ENCODE results near the gene RBM22. TPM values are rescaled to one million over a fixed set of nuclear protein-coding genes. Genes with fewer than 3 reads are reported as not detected.
A peak's percentile ranks its signal among the peaks of the same experiment; 100 is the strongest.

The RBM22 gene
- total RNA-seq, 1 experiment from 2014 or later: 74.8 TPM

DNA sequence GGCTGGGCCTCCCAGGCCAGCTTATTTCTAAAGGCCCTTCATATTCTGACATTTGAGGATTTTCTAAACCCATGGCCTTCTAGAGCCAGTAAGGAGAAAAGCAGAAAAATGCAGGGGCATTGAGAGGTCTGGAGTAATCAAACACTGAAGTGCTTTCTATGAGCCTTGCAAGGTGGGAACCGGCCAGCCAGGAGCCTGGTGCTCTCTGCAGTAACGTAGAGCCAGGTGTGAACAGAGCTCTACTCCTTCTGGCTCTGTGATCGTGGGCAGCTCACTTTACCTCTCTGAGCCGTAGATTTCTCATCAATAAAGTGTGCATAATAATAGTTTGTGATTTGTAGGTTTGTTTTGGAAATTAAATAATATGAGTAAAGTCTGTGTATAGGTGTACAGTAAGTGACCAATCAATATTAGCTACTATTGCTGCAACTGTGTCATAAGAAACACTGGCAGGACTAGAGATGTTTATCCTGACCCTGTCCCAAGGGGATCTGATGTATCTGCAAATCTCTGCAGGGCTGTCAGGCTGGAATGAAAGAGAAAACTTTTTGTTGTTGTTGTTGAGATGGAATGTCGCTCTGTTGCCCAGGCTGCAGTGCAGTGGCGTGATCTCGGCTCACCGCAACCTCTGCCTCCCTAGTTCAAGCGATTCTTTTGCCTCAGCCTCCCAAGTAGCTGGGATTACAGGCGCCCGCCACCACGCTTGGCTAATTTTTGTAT, 57.7 kb downstream of the RBM22 start:
- DNase-seq (ENCODE audit: low read depth in 1 of 2, low spot score in 2 of 2): no peak
- H3K36me3 ChIP-seq: peaks cover 13% of the 10 kb centered on the region
- H3K27me3 ChIP-seq (replicated peaks): no peaks in the 10 kb centered on the region
- H3K27ac ChIP-seq: peak overlapping the region; percentile 80
- no peak overlapping the region for H3K4me3 ChIP-seq
- peaks cover 76% of the 10 kb centered on the region for H3K4me1 ChIP-seq (replicated peaks)
- H3K9me3 ChIP-seq (replicated peaks): no peaks in the 10 kb centered on the region

DNA sequence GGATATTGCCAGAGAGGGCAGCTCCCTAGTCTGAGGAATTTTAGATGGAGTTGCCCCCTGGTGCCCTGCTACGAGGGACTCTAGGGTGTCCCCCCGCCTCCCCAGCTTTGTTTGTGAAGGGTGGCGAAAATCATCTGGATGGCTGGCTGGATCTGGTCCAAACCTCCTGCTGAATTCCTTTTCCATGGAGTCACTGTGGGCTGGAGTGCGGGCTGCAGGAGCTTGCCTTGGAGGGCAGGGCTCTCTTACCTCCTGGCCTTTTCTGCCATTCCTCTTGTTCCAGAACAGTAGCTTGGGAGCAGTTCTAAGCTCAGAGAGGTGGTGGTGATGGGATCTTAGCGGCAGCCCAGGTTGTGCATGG, 58.3 kb downstream of the RBM22 start:
- DNase-seq (ENCODE audit: low read depth in 1 of 2, low spot score in 2 of 2): peak; percentile 97 to 98
- Histone ChIP-seq H3K36me3 (peaks cover 7% of the 10 kb centered on the region; the same call in 1 of the 2 replicates), H3K4me1 (replicated peaks) (peaks cover 82% of the 10 kb centered on the region), H3K4me3 (no peak overlapping the region; the same call in 1 of the 2 replicates), H3K27ac (peak overlapping the region; percentile 80), H3K27me3 (replicated peaks) (no peaks in the 10 kb centered on the region), H3K9me3 (replicated peaks) (no peaks in the 10 kb centered on the region)

DNA sequence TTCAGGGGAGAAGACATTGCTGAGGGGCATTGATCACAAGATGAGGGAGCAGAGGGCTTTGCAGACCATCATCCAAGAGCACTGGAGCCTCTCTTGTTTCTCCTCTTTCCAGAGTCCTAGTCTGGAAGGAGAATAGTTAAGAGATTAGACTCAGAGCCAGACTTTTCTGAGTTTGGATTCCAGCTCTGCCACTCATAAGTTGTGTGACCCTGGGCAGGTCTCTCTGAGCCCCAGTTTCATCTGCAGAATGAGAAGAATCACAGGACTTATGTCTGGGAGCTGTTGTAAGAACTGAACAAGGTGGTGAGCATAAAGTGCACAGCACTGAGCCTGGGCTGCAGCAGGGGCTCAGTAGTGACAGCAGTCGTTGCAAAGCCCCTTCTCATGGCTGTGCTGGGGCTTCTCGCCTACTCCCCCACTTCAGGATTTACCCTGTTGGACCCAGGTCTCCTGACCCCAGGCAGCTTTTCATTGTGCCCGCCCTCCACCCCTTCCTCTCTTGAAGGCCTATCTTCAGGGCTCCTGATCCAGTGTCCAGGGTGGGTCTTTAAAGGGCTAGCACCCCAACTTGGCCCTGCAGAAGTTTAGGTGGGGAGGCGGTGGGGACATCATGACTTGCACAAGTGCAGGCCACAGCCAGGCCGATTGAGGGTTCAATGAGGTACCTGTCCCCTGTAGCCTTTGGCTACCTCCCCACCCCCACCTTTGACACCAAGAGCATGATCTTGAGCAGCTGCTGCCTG, 58.9 kb downstream of the RBM22 start:
- peaks cover 87% of the 10 kb centered on the region for H3K4me1 ChIP-seq (replicated peaks)

DNA sequence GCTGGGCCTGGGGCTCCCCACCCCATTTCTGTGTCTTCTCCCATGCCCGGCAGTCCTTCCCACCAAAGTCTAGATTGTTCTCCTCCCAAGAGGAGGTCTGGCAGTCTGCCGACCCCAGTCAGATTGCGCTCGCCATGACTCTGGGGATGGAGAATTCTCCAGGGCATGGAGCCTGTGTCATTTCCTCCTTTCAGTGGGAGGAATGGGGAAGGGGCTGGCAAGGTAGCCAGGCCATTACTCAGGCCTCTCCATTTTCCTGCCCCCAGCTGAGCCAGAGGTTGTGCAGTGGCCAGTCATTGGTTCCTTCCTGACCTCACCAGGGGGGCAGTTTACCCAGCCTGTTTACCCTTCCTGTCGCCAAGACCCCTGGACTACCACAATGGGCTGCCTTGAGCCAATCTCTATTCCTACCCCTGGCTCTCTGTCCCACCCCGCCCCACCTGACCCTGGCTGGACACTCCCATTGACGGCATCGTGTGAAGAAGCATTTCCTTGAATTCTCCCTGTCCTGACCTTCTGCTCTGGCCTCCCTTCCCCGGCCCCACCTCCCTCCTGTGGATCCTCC, 59.8 kb downstream of the RBM22 start:
- Histone ChIP-seq H3K4me3 (peak overlapping the region; percentile 33), H3K27me3 (replicated peaks) (no peaks in the 10 kb centered on the region), H3K4me1 (replicated peaks) (peaks cover 96% of the 10 kb centered on the region), H3K36me3 (0 out of 2 replicates have a peak, but pooled peaks cover 6% of the 10 kb centered on the region), H3K9me3 (replicated peaks) (no peaks in the 10 kb centered on the region), H3K27ac (peak overlapping the region; percentile 80)
- DNase-seq (ENCODE audit: low read depth in 1 of 2, low spot score in 2 of 2): peak in 1 of 2 experiments; percentile 74

More for the DNA sequence above, 58.9 kb downstream of the RBM22 start:
- no peaks in the 10 kb centered on the region for H3K27me3 ChIP-seq (replicated peaks)
- peak overlapping the region; percentile 33 for H3K4me3 ChIP-seq
- no peak for DNase-seq (ENCODE audit: low read depth in 1 of 2, low spot score in 2 of 2)
- H3K9me3 ChIP-seq (replicated peaks): no peaks in the 10 kb centered on the region
- 0 out of 2 replicates have a peak, but pooled peaks cover 6% of the 10 kb centered on the region for H3K36me3 ChIP-seq
- H3K27ac ChIP-seq: peak overlapping the region; percentile 80

Other genes with a start within 250 kb of the RBM22 start
- gene NDST1, start 192.9 kb downstream of the RBM22 start, total RNA-seq (2014; rRNA removed; shearing (Covaris generic)): 65.0 and 87.8 TPM in 2 replicates
- gene SYNPO, start 60.4 kb downstream of the RBM22 start, total RNA-seq (2014; rRNA removed; shearing (Covaris generic)): 3.7 and 6.5 TPM in 2 replicates
- gene MYOZ3, start 39.8 kb downstream of the RBM22 start, total RNA-seq (2014; rRNA removed; shearing (Covaris generic)): 0.82 TPM in 1 of 2 replicates, not detected in the other
- gene DCTN4, start 58.0 kb upstream of the RBM22 start, total RNA-seq (2014; rRNA removed; shearing (Covaris generic)): 38.7 and 63.4 TPM in 2 replicates
- 9.7 and 14.3 TPM in 2 replicates for gene SMIM3, start 77.7 kb upstream of the RBM22 start, total RNA-seq (2014; rRNA removed; shearing (Covaris generic))
- gene IRGM, start 145.5 kb upstream of the RBM22 start, total RNA-seq (2014; rRNA removed; shearing (Covaris generic)): not detected in 2 replicates
- gene ZNF300, start 203.9 kb upstream of the RBM22 start, total RNA-seq (2014; rRNA removed; shearing (Covaris generic)): 3.0 and 7.2 TPM in 2 replicates

Data from SJSA1 (cell line).